DMS53 (cell line): ENCODE results near the gene CNNM2.

Experiments
- DNase-seq: peaks from one replicate; lab custom pipeline; 2025; lab: John Stamatoyannopoulos, UW

CNNM2 gene

DNA sequence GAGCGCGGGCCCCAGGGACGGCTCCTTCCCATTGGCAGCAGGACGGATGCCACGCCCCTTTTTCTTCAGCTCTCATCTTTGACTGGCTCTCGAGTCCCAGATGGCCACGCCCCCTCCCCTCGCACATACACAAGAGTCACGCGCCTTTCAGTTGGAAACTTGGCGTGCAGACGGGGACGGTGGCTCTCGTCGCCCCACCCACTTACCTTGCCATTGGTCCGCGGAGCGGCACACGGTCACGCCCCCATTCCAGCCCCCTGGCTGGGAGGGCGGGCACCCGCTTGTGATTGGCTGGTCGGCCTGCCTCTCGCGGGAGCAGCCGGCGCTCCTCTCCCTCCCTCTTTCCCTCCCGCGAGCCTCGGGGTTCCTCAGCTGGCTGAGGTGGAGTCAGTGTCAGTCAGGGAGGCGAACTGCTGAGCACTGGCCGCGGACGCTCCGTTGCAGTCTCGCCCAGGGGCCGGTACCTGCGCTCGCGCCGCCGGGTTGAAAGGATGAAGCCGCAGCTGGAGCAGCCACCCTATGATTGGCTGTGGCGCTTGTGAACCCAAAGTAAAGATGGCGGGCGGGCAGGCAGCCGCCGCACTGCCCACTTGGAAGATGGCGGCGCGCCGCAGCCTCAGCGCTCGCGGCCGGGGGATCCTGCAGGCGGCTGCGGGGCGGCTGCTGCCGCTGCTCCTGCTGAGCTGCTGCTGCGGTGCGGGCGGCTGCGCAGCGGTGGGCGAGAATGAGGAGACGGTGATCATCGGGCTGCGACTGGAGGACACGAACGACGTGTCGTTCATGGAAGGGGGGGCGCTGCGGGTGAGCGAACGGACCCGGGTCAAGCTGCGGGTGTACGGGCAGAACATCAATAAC is at the start of gene CNNM2:
Gene CNNM2 (plus strand): TSS at position 333 of the 855 bp plus-strand sequence. CDS start 187 bp downstream, at position 520.
- peak; percentile 100 for DNase-seq

DNA sequence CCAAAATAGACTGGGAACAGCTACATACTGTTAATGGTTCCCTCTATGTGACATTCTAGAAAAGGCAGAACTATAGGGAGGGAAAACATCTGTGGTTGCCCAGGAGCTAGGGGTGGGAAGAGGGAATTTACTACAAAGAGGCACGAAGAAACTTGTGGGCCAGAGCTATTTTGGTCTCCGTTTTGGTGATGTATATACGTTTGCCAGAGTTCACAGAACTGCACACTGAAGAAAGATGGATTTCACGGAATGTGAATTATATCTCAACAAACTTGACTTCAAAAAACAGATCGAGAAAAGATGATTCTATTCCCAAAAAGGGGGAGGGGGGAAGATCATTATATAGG is 49.2 kb upstream of the CNNM2 start:
- DNase-seq: peak; percentile 35

DNA sequence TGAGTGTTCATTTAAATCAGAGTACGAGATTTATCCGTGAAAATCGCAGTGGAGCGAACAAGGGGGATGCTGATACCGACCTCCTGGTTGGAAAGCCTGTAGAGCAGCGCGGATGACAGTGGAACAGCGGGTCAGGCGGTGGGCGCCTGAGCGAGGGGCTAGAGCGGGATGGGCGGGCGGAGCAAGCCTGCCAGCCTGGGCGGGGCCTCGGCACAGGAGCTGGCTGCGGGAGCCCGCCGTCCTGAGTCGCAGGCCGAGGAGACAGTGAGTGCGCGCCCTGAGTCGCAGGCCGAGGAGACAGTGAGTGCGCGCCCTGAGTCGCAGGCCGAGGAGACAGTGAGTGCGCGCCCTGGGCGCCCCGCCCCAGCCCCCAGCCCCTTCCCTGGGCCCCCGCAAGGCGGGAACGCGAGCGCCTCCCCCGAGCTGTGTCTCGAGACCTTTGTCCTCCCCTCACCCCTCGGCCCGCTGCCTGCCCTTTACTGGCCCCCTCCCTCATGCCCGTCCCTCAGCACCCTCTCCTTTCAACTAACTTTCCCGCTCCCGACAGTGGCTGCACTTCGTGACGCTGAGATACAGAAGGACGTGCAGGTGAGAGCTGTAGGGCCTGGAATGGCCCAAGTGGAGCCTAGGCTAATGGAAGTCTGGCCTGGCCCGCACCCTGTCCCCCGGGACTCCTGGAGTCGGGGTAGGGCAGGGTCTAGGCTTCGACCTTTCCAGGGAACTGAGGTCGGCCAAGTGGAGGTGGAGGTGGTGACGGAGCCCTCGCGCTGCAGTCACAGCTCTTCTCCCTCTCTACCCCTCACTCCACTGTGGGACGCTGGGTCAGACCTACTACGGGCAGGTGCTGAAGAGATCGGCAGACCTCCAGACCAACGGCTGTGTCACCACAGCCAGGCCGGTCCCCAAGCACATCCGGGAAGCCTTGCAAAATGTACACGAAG is 48.6 kb upstream of the CNNM2 start, which contains the start of gene AS3MT:
Gene AS3MT (plus strand): TSS at position 213 of the 941 bp plus-strand sequence. CDS start 123 bp downstream, at position 336.
- DNase-seq: peak; percentile 49

DNA sequence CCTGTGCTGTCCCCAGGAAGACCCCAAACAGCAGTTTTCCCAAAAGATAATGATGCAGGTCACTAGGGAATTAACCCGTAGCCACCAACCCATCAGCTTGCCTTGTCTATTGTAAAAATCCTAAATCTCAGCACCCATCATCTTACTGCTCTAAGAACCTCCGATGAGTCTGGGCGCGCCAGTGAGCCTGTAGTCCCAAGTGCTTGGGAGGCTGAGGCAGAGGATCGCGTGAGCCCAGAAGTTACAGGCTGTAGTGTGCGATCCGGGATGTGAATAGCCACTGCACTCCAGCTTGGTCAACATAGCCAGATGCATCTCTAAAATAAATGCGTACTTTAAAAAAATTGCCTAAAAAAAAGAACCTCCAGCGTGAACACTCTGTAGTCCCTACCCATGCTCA is 47.9 kb upstream of the CNNM2 start:
- no peak for DNase-seq

DNA sequence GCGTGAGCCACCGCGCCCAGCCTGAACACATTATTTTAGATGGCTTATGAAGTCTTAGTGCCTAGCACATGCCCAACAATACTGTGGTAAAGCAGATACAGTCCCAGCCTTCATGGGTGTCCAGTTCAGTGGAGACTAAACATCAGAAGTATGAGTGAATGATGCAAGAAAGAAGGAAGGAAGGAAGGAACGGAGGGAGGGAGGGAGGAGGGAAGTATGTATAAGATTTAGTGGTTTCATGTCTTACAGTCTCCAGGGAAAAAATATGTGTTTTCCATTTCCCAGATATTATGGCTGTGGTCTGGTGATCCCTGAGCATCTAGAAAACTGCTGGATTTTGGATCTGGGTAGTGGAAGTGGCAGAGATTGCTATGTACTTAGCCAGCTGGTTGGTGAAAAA is 45.9 kb upstream of the CNNM2 start:
- no peak for DNase-seq

DNA sequence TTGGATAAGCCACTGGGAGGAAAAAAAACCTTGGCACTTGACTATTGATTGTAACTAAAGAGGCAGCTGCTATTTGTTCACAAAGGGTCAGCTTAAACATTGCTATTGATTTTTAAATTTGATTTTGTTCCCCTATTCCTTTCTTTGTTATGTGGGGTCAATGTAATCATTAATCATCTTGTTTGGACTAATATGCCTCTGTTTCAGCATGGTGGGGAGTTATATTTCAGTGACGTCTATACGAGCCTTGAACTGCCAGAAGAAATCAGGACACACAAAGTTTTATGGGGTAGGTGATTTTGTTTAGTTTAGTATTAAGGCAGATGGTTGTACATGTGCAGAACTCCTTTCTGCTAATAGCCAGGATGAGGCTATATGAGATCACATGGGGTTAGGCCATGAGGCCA is 41.3 kb upstream of the CNNM2 start:
- DNase-seq: no peak

DNA sequence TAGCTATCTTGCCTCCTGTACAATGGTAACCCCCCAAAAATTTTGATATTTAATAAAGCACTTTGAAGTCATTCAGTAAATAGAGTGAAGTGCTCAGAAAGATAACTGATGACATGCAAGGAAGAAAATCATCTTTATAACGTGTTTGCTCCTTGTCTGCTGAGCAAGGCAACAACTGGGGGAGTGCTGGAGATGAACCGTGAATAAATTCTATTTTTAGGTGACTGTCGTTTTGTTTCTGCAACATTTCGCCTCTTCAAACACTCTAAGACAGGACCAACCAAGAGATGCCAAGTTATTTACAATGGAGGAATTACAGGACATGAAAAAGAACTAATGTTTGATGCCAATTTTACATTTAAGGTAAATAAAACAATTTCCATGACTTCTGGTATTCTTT is 39.5 kb upstream of the CNNM2 start:
- DNase-seq: no peak

DNA sequence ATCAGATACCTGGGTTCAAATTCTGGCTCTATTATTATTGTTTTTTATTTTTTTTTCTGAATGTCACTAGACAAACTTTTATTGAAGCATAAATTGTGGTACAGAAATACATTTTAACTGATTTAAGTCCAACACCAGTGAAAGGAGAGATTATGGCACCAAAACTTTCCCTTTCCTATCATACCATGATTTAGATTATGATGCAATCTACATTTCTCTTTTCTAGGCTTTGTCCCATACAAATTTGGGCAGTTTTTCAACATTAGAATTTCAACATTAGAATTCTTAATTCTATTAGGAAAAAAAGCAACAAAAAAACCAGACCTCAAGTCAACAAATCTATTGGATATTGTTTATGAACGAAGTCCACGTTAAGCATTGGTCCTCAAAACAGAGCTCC is 37.8 kb upstream of the CNNM2 start:
- DNase-seq: no peak

DNA sequence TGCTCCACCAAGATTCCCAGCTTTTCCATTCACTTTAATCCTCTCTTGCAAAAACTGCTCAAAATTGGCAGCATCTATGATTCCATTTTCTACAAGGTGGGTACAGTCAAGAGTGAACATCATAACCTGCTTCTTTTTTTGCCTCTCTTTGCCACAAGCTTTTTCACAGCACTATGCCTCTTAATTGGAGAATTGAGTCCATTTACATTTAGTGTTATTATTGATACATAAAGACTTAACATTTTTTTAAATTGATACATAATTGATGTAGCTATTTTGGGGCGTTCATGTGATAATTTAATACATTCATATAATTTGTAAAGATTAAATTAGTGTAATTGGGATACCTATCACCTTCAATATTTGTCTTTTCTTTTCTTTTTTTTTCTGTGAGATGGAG is 30.0 kb upstream of the CNNM2 start:
- DNase-seq: no peak

DNA sequence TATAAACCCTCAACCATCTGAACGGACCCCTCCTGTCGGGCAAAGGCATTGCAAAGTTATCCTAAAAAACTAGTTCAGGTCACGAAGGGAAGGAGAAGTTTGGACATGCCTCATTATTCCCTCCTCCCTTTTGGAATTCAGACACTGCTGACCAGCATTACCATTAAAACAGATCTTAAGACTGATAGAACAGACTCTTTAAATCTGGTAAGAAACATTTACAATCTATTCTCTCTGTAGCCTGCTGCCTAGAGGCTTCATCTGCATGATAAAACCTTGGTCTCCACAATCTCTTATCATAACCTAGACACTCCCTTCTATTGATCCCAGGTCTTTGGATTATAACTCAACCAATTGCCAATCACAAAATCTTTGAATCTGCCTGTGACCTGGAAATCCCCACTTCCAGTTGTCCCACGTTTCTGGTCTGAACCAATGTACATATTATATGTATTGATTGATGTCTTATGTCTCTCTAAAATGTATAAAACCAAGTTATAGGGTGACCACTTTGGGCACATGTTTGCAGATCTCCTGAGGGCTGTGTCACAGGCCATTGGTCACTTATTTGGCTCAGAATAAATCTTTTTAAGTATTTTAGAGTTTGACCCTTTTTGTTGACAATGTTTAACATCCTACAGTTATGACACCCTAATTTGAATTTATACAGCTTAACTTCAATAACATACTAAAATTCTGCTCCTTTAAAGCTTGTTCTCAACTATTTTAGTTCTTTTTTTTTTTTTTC is 23.5 kb upstream of the CNNM2 start:
- no peak for DNase-seq

DNA sequence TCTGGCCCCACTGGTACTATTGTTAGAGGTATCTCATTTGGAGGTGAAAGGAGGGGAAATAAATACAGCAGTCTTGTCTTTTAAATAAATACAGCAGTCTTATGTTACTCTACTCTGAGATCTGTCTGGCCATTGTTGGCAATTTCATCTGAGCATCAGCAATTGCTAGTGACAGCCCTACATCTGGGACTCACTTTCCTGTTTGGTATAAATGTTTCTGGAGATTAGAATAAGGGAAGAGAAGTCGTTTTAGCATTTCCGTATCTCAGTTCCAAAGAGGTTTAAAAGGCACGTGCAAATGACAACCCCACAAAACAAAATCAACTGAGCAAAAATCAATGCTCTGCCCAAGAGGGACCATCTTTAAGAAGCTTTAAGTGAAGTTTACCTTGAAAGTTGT is 18.1 kb upstream of the CNNM2 start:
- no peak for DNase-seq

DNA sequence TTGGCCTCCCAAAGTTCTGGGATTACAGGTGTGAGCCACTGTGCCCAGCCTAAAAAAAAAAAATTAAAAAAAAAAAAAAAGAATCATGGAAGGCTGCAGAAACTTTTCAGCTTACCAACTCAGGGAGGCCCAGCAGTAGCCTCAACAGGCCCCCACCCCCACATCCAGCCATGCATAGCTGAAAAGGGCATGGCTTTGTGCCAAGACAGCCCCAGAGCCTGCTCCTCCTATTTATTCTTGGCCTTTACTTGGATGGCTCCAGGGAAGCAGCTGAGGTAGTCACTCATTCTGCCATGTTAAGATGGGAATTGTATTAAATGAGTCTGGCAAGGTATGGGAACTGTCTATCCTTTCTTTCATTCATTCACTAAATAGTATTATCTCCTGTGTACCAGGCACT is 13.7 kb upstream of the CNNM2 start:
- DNase-seq: no peak

DNA sequence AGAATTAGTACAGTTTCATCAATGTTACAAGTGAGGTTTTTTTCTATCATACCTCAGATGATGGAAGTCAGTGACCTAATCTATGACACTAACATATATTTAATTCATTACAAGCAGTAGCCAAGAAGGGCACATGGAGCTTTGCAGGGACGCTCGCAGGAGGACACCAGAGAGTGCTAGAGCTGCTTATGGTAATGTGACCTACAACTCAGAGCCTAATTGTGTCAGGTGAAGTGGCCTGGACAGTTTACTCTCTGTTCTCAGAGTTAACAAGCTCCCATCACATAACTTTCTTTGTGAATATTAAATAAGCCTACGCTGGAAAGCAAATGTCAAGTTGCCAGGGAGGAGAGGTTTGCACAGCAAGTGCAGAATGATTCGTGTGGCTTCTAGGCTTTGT is 11.6 kb upstream of the CNNM2 start:
- DNase-seq: no peak

DNA sequence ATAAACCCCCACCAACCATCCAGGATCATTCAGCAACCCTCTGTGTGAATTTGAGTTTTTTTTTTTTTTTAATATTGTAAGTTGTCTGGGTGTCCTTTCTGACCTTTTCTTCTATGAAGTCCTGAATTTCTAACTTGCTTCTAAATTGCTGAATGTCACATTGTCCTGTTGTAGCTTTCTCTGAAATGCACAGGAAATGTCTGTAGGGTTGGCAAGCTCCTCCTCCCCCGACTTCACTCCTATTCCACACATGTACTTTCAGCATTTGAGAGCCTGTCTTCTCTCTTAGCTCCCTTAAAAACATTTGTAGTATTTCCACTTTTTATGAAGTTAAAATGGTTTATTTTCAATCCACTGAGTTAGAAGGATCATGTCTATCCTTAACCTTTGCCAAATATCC is 3.3 kb upstream of the CNNM2 start:
- no peak for DNase-seq

DNA sequence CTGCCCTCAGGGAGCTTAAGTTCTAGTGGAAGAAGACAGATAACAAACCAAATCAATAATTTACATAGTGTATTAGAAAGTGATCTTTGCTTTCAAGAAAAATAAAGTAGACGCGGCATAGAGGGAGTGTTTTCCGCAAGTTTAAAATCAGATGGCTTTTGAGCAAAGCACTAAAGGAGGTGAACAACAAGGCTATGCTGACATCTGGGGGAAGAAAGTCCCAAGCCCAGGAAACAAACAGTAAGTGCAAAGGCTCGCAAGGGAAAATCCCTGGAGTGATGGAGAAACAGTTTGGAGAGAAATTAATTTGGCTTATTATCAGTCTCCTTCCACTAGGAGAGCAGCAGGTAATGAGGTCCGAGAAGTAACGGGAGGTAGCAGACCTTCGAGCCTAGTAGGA is 1.9 kb upstream of the CNNM2 start:
- DNase-seq: no peak

DNA sequence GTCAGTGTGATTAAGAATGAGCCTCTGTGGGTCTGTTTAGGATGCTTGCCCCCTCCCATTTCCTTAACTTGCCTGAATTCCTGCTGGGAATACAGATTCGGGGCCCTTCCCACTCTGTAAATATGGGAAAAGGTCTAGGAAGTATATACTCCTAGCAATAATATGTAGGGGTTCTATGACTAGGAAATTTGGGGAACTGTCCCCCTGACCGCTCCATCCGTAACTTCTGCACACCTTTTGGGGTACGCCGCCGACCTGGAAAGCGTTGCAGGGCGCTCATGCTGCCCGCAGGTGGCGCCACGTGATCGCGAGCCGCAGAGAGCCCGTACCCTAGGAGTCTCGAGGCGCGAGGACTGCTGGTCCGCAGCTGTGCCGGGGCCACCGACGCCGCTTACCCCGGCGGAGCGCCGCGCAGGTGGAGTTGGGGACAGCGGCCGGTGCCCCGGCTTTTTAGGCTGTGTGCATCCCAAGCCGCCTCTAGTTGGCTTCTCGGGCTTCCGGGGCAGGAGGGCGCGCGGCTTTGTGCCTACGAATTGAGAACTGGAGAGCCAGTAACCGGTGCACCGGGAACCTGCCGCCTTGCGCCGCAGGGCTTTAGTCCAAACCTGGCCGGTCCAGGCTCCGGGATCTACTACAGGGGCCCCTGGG is 656 bp upstream of the CNNM2 start:
- DNase-seq: peak; percentile 91

DNA sequence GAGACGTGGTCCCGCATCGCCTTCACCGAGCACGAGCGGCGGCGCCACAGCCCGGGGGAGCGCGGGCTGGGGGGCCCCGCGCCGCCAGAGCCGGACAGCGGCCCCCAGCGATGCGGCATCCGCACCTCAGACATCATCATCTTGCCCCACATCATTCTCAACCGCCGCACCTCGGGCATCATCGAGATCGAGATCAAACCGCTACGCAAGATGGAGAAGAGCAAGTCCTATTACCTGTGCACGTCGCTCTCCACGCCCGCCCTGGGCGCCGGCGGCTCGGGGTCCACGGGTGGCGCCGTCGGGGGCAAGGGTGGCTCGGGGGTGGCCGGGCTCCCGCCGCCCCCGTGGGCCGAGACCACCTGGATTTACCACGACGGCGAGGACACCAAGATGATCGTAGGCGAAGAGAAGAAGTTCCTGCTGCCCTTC is 737 bp downstream of the CNNM2 start:
- DNase-seq: peak; percentile 67

DNA sequence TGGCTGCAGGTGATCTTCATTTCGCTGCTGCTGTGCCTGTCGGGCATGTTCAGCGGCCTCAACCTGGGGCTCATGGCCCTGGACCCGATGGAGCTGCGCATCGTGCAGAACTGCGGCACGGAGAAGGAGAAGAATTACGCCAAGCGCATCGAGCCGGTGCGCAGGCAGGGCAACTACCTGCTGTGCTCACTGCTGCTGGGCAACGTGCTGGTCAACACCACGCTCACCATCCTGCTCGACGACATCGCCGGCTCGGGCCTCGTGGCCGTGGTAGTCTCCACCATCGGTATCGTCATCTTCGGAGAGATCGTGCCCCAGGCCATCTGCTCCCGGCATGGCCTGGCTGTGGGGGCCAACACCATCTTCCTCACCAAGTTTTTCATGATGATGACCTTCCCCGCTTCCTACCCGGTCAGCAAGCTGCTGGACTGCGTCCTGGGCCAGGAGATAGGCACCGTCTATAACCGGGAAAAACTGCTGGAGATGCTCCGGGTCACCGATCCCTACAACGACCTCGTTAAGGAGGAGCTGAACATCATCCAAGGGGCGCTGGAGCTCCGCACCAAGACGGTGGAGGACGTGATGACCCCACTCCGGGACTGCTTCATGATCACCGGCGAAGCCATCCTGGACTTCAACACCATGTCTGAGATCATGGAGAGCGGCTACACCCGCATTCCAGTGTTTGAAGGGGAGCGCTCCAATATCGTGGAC is 1.3 kb downstream of the CNNM2 start:
- peak; percentile 74 for DNase-seq

DNA sequence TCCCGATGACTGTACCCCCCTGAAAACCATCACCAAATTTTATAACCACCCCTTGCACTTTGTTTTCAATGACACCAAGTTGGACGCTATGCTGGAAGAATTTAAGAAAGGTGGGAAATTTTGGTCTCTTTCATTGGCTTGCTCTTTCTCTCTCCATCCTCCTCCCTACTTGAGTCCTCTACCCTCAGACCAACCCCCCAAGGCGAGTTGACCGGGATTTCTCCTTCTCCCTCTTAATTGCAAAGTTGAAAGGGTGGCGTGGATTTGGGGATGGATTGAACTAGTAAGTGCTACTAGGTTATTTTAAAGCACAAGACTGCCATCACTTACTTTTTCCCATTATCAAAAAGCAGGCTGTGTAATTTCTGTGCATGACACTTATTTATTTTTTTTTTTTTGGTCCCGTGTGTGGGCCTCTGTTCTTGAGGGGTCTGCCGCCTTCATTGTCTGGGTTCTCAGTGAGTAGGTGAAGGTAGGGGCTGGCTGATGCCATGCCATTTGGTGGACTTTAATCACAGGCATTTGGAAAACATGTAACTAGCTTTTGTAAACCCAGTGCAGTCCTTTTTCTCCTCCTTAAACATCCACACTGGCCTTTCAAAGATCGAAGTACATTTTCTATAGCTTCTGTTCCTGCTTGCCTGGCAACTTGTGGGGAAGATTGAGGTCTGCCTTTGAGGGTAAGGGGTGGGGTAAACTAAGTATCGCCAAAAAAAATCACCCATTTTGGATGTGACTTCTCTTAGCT is 2.1 kb downstream of the CNNM2 start:
- no peak for DNase-seq

DNA sequence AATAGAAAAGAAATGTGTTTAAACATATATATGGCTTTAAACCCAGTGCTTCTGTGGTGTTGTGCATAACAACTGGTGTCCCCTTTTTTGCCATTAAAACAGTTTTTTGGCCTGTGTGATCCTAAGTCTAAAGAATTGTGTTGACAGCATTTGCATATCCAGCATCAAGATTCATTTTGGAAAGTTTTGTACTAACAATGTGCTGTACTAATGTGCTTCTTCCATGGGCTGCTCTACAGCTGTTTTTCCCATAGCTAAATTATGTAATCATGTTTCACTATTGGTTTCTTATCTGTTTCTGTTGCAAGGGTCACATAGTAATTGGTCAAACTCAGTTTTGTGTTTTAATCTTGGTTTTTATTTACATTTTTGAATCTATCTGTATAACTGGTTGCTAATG is 5.5 kb downstream of the CNNM2 start:
- no peak for DNase-seq
